Measurements from ENCODE around the gene CRACR2B.

CRACR2B gene

GRCh38 chr11:794766-795633 lies 32.7 kb upstream of the CRACR2B start:
- no peak for DNase-seq

- peak; percentile 88 for DNase-seq
Observed at GRCh38 chr11:795634-796564, 31.8 kb upstream of the CRACR2B start.

DNA sequence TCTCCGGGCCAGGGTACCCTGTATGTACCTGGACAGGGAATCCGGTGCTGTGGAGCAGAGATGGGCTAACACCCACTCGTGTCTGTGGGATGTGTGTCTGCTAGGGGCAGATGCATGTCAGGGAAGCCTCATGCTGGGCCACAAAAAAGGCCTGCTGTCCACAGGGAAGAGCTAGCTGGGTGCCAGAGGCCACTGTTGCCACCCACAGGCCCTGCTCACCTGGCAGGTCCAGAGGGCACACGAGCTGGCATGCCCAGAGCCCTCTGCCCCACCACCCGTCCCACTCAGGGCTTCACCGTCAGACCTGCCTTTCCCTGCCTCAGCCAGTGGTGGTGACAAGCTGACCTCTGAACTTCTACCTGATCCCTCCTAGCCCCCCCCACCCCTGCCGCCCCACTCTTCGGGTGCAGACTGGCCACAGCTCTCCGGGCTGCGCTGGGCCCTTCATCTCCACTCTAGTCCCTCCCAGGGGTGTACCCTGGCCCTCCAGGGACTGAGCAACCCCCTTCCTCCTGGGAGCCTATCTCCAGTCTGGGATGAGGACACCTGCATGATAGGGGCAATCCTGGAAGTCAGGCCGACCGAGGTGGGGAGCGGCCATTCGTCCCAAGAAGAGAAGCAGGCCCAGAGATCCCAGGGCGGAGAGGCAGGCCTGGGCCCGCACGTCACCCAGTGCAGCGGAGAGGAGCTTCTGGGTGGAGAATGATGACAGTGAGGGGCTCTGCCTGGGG lies 31.0 kb upstream of the CRACR2B start:
- no peak for DNase-seq

DNA sequence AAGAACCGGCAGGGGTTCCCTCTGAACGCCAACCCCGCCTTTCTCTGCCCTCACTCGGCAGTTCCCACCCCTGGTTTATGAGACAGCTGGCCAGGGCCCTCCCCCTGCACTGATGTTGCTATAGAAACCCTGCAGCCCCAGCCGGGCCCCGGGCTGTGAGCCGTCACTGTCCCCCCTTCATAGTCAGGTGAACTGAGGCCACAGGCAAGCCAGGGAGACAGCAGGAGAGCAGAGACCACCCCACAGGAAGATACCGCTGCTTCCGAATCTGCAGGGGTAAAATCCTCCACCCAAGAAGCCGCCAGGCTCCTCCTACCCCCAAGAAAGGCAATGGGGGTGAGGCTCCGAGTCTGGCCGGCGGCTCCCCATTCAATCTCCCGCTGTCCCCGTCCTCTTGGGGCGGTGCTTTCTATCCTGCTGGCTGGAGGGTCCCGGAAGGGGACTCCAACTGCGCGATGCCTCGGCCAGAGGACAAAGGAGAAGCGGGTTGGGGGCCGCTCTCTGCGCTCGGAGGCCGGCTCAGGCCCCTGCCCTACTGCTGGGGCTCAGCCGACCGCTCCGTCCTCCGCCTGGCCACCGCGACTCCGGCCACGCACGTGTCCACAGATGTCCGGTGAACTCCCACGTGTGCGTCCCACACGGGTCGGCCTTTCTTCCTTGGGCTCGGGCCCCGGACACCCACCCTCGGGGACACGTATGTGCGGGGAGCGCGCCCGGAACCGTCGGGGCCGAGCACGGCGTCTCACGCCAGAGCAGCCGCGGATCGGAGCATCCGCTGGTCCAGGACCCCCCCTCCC lies 30.2 kb upstream of the CRACR2B start:
- peak; percentile 85 for DNase-seq

DNA sequence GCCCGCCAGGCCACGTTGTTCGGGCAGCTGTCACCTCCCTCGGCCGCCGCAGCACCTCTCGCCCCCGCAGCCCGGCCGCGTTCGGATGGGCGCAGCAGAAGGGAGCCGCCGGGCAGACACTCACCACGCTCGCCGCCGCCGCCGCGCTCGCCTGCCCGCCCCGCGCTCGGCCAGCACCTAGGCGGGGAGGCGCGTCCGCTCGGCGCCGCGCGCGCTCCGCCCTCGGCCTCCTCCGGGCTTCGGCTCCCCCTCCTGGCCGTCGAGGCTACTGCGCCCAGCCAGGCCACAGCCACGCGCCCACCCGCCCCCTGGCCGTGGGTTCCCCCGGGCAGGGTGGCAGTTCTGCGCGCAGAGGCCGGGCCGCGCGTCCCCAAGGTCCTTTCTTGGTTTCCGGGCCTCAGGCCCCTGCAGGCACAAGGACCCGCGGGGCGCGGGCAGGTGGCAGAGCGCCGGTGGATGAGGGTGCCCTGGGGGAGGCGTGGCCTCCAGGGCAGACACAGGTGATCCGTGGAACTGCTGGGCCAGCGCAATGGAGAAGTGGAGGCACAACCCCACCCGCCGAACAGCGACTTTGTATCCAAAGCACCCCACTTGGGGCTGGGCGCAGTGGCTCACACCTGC lies 29.5 kb upstream of the CRACR2B start, which contains the start of gene SLC25A22:
SLC25A22 (minus strand) TSS at position 189 of the 621 bp plus-strand sequence. CDS start 3,275 bp downstream, outside the sequence.
- DNase-seq = peak; percentile 76

GRCh38 chr11:799641-800316 lies 27.9 kb upstream of the CRACR2B start:
- DNase-seq = no peak

- no peak for DNase-seq
Observed at GRCh38 chr11:800473-800872, 27.2 kb upstream of the CRACR2B start.

DNA sequence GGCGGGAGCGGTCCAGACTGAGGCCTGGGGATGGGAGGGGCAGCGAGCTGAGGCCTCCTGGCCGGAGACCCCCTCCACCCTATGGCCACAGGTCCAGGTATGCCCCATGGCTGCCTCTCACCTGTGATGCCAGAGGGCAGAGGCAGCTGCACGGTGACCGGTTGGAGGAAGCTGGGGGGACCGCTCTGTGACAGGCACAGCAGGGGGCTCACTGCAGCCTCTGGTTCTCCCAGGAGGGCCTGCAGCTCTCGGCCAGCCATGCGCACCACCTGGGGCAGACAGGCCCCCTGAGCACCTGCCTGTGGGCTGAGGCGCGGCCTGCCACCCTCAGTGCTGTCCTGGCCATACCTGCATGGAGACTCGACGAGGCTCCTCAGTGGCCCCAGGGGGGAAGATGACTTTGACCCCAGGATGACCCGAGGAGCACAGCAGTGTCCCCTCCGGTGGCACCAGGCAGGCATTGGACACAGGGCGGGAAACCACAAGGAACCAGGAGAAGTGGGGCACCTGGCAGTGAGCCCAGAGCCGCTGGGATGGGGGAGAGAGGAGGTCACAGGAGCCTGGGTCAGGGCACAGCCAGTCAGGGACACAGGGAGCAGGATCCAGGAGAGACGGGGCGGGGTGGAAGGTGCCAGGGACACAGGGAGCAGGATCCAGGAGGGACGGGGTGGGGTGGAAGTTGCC lies 26.5 kb upstream of the CRACR2B start:
- no peak for DNase-seq

DNA sequence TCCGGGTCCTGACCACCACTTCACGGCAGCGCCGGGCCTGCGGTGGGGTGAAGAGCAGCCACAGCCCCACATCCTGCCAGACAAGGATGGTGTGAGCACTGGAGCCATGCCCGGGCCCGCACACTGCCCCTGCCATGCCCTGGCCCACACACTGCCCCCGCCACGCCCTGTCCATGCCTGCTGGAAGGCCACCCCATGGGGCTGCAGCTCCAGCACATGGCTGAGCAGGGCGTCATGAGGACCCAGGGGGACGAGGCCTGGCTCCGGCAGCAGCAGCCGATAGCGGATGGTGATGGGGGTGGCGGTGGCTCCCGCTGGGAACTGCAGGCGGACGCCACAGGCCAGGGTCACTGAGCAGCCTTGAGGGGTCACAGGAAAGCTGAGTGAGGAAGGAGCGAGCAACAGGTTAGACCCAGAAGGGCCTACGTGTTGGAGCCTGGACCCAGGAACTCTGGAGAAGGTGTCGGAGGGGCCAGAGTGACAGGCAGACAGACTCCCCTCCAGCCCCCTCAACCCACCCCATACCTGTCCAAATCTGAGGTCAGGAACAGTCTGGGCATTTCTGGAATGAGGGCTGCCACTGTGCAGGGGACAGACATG lies 25.6 kb upstream of the CRACR2B start:
- no peak for DNase-seq

DNA sequence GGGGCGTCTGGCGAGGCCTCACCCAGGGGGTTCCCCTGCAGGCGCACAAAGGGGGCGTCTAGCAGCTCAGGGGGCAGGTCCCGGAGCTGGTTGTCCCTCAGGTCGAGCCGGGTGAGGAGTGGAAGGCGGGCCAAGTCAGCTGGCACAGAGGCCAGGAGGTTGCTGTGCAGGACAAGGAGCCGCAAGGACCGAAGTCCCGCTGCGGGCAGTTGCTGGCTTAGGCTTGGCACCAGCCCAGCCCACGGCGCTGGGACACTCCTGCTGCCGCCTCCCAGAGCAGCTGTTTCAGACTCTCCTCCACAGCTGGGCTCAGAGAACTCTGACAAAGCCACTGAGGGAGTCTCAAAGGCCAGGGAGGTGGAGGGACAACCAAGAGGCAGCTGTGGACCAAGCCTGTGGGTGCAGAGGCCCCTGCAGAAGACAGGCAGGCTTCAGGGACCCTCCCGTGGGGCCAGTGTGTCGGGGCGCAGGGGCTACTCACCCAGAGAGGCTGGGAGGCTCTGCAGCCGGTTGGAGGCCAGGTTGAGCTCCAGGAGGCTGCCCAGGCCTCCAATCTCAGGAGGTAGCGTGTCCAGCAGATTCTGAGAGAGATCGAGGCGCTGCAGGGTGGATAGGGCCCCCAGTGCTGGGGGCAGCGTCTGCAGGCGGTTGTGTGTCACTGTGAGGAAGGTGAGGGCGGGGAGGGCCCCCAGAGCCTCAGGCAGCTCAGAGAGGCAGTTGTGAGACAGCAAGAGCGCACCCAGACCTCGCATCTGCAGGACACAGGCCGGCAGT lies 24.8 kb upstream of the CRACR2B start:
- no peak for DNase-seq

DNA sequence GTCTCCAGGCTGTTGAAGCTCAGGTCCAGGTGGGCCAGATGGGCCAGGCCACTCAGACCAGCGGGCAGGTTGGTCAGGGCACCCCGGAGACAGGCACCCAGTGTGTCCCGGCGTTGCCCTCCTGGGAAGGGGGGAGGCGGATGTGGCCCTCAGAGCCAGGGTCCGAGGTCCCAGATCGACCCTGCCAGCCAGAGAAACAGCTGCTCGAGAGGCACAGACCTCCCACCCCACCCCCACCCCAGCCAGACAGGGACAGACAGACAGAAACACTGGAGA lies 24.3 kb upstream of the CRACR2B start:
- DNase-seq = no peak

- no peak for DNase-seq
Observed at GRCh38 chr11:803770-804598, 23.7 kb upstream of the CRACR2B start.

- no peak for DNase-seq
Observed at GRCh38 chr11:804599-804964, 23.1 kb upstream of the CRACR2B start.

GRCh38 chr11:808427-809286 lies 19.1 kb upstream of the CRACR2B start:
- DNase-seq = no peak

- peak; percentile 97 for DNase-seq
Observed at GRCh38 chr11:809287-810039, 18.3 kb upstream of the CRACR2B start, which contains the start of gene RPLP2. Gene RPLP2 (plus strand): TSS chr11:809967. CDS start chr11:810235, 268 bp downstream.

DNA sequence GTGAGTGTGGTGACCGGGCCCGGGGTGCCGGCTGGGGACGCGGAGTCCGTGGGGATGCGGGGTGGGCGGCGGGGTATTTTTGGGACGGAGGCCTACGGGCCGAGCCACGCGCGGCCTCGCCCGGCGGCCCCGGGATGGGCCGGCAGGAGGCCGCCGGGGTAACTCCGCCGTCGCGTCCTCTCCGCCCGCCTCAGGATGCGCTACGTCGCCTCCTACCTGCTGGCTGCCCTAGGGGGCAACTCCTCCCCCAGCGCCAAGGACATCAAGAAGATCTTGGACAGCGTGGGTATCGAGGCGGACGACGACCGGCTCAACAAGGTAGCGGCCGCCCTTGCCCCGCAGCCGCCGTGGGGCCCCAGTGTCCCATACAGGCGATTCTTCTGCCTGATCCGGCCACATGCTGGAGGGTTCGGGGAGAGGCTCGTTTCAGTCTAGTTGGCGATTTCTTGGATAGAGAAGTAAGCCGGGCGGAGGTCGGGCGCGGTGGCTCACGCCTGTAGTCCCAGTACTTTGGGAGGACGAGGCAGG lies 17.6 kb upstream of the CRACR2B start:
- no peak for DNase-seq

Data from fibroblast of skin of right biceps (primary cell).